Measurements from ENCODE around the gene PHC2. TPM values are rescaled to one million over a fixed set of nuclear protein-coding genes. Genes with fewer than 3 reads are reported as not detected.
A peak's percentile ranks its signal among the peaks of the same experiment; 100 is the strongest.

Gene PHC2
- total and polyA plus RNA-seq, 2 of the 13 experiments (the other 11 are each of a cell fraction or from before 2014, with no cell fraction given), result 52.5 to 84.9 TPM

- 93% methylated on average over 4 of the region's 4 CpGs for WGBS (ENCODE audit: low lambda C conversion rate)
- BruUV-seq (replicated peaks), result no TSS peak
- no peak overlapping the region for H2AFZ ChIP-seq (ENCODE audit: low read length)
- DNase-seq (ENCODE audit: low spot score) (no peak), FAIRE-seq (no peak), ATAC-seq (no peak)
- H3K27me3 ChIP-seq (ENCODE audit: control insufficient read depth in 1 of 2, insufficient read depth in 2 of 2, low read length in 2 of 2), result no peaks in the 10 kb centered on the region
- peaks cover 13% of the 10 kb centered on the region for H3K4me1 ChIP-seq (ENCODE audit: insufficient read depth, low read length)
- ChIA-PET POLR2A (interaction anchor here (1.5 kb wide), 1 partner anchor 51 kb away, joined by 3 read pairs; no protein-coding TSS in a partner anchor), CTCF (ENCODE audit: low intra/inter-chr PET ratio, low total read pairs) (interaction anchor here (1.5 to 2.9 kb wide), 2 partner anchors 69 to 79 kb away, joined by 12 to 14 read pairs; no protein-coding TSS in a partner anchor)
- H3K79me2 ChIP-seq (ENCODE audit: insufficient read depth, low read length), result no peaks in the 10 kb centered on the region
- peaks cover 13 to 48% of the 10 kb centered on the region in 2 experiments; a peak in 4 of 5 replicates for H3K36me3 ChIP-seq (replicated peaks in 1 of 2; ENCODE audit: control insufficient read depth in 1 of 2, insufficient read depth in 2 of 2, low read length in 2 of 2)
- no peak overlapping the region for H3K27ac ChIP-seq (ENCODE audit: extremely low read length, insufficient read depth, low read length)
- intact Hi-C loops (cut with micrococcal nuclease; ENCODE audit: unreplicated experiment) (loop anchor here (5.0 kb wide), 1 partner anchor 159 kb away; no protein-coding TSS in a partner anchor), in situ Hi-C loops (cut with HindIII; ENCODE audit: extremely low pct_ligation_motif_present, low pct_unique_long_range_greater_than_20kb) (loop anchor here (5.0 kb wide), 2 partner anchors 69 to 81 kb away; no protein-coding TSS in a partner anchor)
- H3K4me3 ChIP-seq (replicated peaks in 1 of 3; ENCODE audit: insufficient read depth in 1 of 3, low read depth in 2 of 3, low read length in 3 of 3), result no peak overlapping the region
- no peak for TF ChIP-seq TCF7L2 (IDR thresholded peaks at IDR 0.05; ENCODE audit: low read depth, low read length)
- no peak for TF ChIP-seq ZNF251 (CRISPR knock-in tag; IDR thresholded peaks at IDR 0.05)
- TF ChIP-seq ZNF678 (CRISPR knock-in tag; IDR thresholded peaks at IDR 0.05), result no peak
- 0 out of 2 replicates have a peak, but pooled peaks have one; percentile 41 for TF ChIP-seq BORCS8-MEF2B (CRISPR knock-in tag; IDR thresholded peaks at IDR 0.05)
- TF ChIP-seq ATRX (CRISPR knock-in tag; IDR thresholded peaks at IDR 0.05; ENCODE audit: borderline replicate concordance), result no peak
- no peak for TF ChIP-seq FOSL2 (CRISPR knock-in tag; IDR thresholded peaks at IDR 0.05)
- H3K9me3 ChIP-seq (ENCODE audit: low read length), result no peaks in the 10 kb centered on the region
- H3K9ac ChIP-seq (ENCODE audit: insufficient read depth, low read depth, low read length), result no peak overlapping the region
- H3K4me2 ChIP-seq (ENCODE audit: low read depth, low read length), result no peak overlapping the region
- no peaks in the 10 kb centered on the region for H4K20me1 ChIP-seq (ENCODE audit: insufficient read depth, low read length)
Measured at GRCh38 chr1:33297911-33298622, 132.8 kb downstream of the PHC2 start.

DNA sequence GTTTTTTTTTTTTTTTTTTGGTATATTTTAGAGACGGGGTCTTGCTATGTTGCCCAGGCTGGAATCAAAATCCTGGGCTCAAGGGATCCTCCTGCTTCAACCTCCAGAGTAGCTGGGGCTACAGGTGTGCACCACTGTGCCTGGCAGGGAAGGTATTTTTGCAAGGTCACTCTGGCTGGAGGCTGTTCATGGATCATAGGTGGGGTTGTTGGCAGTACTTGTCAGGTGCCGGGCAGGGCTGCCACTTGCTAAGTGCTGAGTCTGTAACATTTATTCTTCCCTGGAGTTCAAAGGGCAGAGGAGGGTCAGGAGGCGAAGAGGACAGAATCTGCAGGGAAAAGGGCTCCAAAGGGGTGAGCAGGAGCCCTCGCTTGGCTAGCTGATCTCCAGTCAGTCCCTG, 134.1 kb downstream of the PHC2 start:
- DNase-seq (ENCODE audit: low spot score) (no peak), FAIRE-seq (no peak), ATAC-seq (no peak)
- Histone ChIP-seq H3K4me3 (replicated peaks in 1 of 3; ENCODE audit: insufficient read depth in 1 of 3, low read depth in 2 of 3, low read length in 3 of 3) (no peak overlapping the region), H3K79me2 (ENCODE audit: insufficient read depth, low read length) (no peaks in the 10 kb centered on the region), H3K4me1 (ENCODE audit: insufficient read depth, low read length) (peaks cover 13% of the 10 kb centered on the region), H3K4me2 (ENCODE audit: low read depth, low read length) (no peak overlapping the region), H3K27ac (ENCODE audit: extremely low read length, insufficient read depth, low read length) (no peak overlapping the region), H4K20me1 (ENCODE audit: insufficient read depth, low read length) (no peaks in the 10 kb centered on the region), H2AFZ (ENCODE audit: low read length) (no peak overlapping the region), H3K9me3 (ENCODE audit: low read length) (no peaks in the 10 kb centered on the region), H3K9ac (ENCODE audit: insufficient read depth, low read depth, low read length) (no peak overlapping the region), H3K27me3 (ENCODE audit: control insufficient read depth in 1 of 2, insufficient read depth in 2 of 2, low read length in 2 of 2) (no peaks in the 10 kb centered on the region), H3K36me3 (replicated peaks in 1 of 2; ENCODE audit: control insufficient read depth in 1 of 2, insufficient read depth in 2 of 2, low read length in 2 of 2) (peaks cover 13 to 52% of the 10 kb centered on the region in 2 experiments; a peak in 4 of 5 replicates)
- intact Hi-C loops (cut with micrococcal nuclease; ENCODE audit: unreplicated experiment) (loop anchor here (5.0 kb wide), 1 partner anchor 160 kb away; no protein-coding TSS in a partner anchor), in situ Hi-C loops (cut with HindIII; ENCODE audit: extremely low pct_ligation_motif_present, low pct_unique_long_range_greater_than_20kb) (loop anchor here (5.0 kb wide), 2 partner anchors 70 to 80 kb away; no protein-coding TSS in a partner anchor)
- ChIA-PET POLR2A (interaction anchor here (1.5 kb wide), 2 partner anchors 50 to 53 kb away, joined by 3 to 6 read pairs; no protein-coding TSS in a partner anchor), CTCF (ENCODE audit: low intra/inter-chr PET ratio, low total read pairs) (interaction anchor here (2.9 kb wide), 1 partner anchor 70 kb away, joined by 14 read pairs; no protein-coding TSS in a partner anchor)
- no TSS peak for BruUV-seq (replicated peaks)
- 97% methylated on average over 4 of the region's 4 CpGs for WGBS (ENCODE audit: low lambda C conversion rate)
- TF ChIP-seq HIC2 (CRISPR knock-in tag; IDR thresholded peaks at IDR 0.05; ENCODE audit: low read depth) (no peak), BCL3 (CRISPR knock-in tag; IDR thresholded peaks at IDR 0.05) (no peak), ZNF121 (CRISPR knock-in tag; IDR thresholded peaks at IDR 0.05) (peak; percentile 49; the same call in 1 of the 2 replicates)

All from HepG2 (cell line).